Smooth muscle cell (in vitro differentiated cells): ENCODE data around the gene OMP. TPM values are rescaled to one million over a fixed set of nuclear protein-coding genes. Genes with fewer than 3 reads are reported as not detected.

Experiments
- DNase-seq: peaks from one replicate; lab custom pipeline; 2025; ENCODE audit not compliant: unreplicated experiment; lab: John Stamatoyannopoulos, UW
- H2AFZ ChIP-seq: fragments of 200-600 bp; sonication (generic); 2 replicates; pipeline ENCODE4 v1.6.0; 2016; ENCODE audit warnings: antibody characterized with exemption, low read depth, mild to moderate bottlenecking
- H3F3A ChIP-seq: fragments of 200-600 bp; sonication (generic); 2 replicates; pipeline ENCODE4 v1.6.0; 2017; ENCODE audit warnings: antibody characterized with exemption, low read depth
- H3K27ac ChIP-seq: fragments of 200-600 bp; sonication (generic); 2 replicates; pipeline ENCODE4 v1.5.1; 2016; ENCODE audit warnings: low read depth, mild to moderate bottlenecking
- H3K27me3 ChIP-seq: fragments of 200-600 bp; sonication (generic); 2 replicates; pipeline ENCODE4 v1.6.1; 2016; ENCODE audit warnings: low read depth, mild to moderate bottlenecking
- H3K36me3 ChIP-seq: fragments of 200-600 bp; sonication (generic); 2 replicates; pipeline ENCODE4 v1.5.1; 2016; ENCODE audit warnings: low read depth
- H3K4me1 ChIP-seq: fragments of 200-600 bp; sonication (generic); 2 replicates; pipeline ENCODE4 v1.5.1; 2016; ENCODE audit warnings: low read depth
- H3K4me2 ChIP-seq: fragments of 200-600 bp; sonication (generic); 2 replicates; pipeline ENCODE4 v1.6.0; 2016; ENCODE audit warnings: mild to moderate bottlenecking
- H3K4me3 ChIP-seq: fragments of 200-600 bp; sonication (generic); 2 replicates; pipeline ENCODE4 v1.5.1; 2016; ENCODE audit warnings: mild to moderate bottlenecking
- H3K79me2 ChIP-seq: fragments of 200-600 bp; sonication (generic); 2 replicates; pipeline ENCODE4 v1.6.0; 2016; ENCODE audit warnings: low read depth, mild to moderate bottlenecking
- H3K9ac ChIP-seq: fragments of 200-600 bp; sonication (generic); 2 replicates; pipeline ENCODE4 v1.6.0; 2016; ENCODE audit warnings: low read depth
- H3K9me3 ChIP-seq: fragments of 200-600 bp; sonication (generic); replicated peaks from 2 replicates; pipeline ENCODE4 v1.5.1; 2016; ENCODE audit warnings: low read depth
- H4K20me1 ChIP-seq: fragments of 200-600 bp; sonication (generic); 2 replicates; pipeline ENCODE4 v1.6.0; 2016; ENCODE audit warnings: low read depth
- CTCF ChIP-seq: fragments of 200-600 bp; sonication (generic); IDR thresholded peaks from 2 replicates; pipeline ENCODE4 v1.5.1; 2017; ENCODE audit warnings: borderline replicate concordance, mild to moderate bottlenecking, antibody characterized with exemption; ENCODE audit not compliant: insufficient read depth, poor library complexity, severe bottlenecking
- WGBS: methylation state at CpG from one replicate; pipeline ENCODE4 v1.1.7; 2016; ENCODE audit warnings: low lambda C conversion rate; 5-methylcytosine and 5-hydroxymethylcytosine counted together
- polyA plus RNA-seq: library from polyadenylated mRNA; unstranded; fragments of >200 nt; fragmentation: Nextera tagmentation; extraction: Ambion mirVana; gene quantifications from 2 replicates; pipeline ENCODE4 v1.2.1, GENCODE V29; 2016
- total RNA-seq: library from RNA; depleted of rRNA; stranded (reverse); fragments of >200 nt; gene quantifications from 2 replicates; pipeline ENCODE4 v1.2.3, GENCODE V29; 2014

OMP gene
- total and polyA plus RNA-seq, 2 experiments from 2014 or later: not detected

GRCh38 chr11:77123591-77123990, 21.0 kb downstream of the OMP start:
- H3F3A ChIP-seq: no peaks in the 10 kb centered on the region
- no peaks in the 10 kb centered on the region for H3K79me2 ChIP-seq
- H3K4me1 ChIP-seq: no peaks in the 10 kb centered on the region
- no peaks in the 10 kb centered on the region for H3K36me3 ChIP-seq
- 95% methylated on average over 8 of the region's 8 CpGs for WGBS
- no peak overlapping the region for H3K4me3 ChIP-seq
- H2AFZ ChIP-seq: no peak overlapping the region
- H3K4me2 ChIP-seq: no peak overlapping the region
- H4K20me1 ChIP-seq: no peaks in the 10 kb centered on the region
- no peak for DNase-seq
- no peak overlapping the region for H3K27ac ChIP-seq
- no peak overlapping the region for H3K9ac ChIP-seq
- no peaks in the 10 kb centered on the region for H3K27me3 ChIP-seq
- no peaks in the 10 kb centered on the region for H3K9me3 ChIP-seq
- TF ChIP-seq CTCF: no peak

- Histone ChIP-seq H3K4me3 (no peak overlapping the region), H3K4me2 (no peak overlapping the region), H3K36me3 (no peaks in the 10 kb centered on the region), H3K79me2 (no peaks in the 10 kb centered on the region), H3F3A (no peaks in the 10 kb centered on the region), H3K27ac (no peak overlapping the region), H3K9ac (no peak overlapping the region), H3K27me3 (no peaks in the 10 kb centered on the region), H3K4me1 (no peaks in the 10 kb centered on the region), H3K9me3 (no peaks in the 10 kb centered on the region), H2AFZ (no peak overlapping the region), H4K20me1 (no peaks in the 10 kb centered on the region)
- TF ChIP-seq CTCF: no peak
- WGBS: 90% methylated on average over 8 of the region's 8 CpGs
- no peak for DNase-seq
Observed at GRCh38 chr11:77124041-77124440, 21.4 kb downstream of the OMP start.

- Histone ChIP-seq H2AFZ (no peak overlapping the region), H3K27ac (no peak overlapping the region), H3K79me2 (no peaks in the 10 kb centered on the region), H3K4me1 (no peaks in the 10 kb centered on the region), H3K27me3 (no peaks in the 10 kb centered on the region), H3K9ac (no peak overlapping the region), H3K36me3 (no peaks in the 10 kb centered on the region), H4K20me1 (no peaks in the 10 kb centered on the region), H3K4me3 (no peak overlapping the region), H3K4me2 (no peak overlapping the region), H3K9me3 (no peaks in the 10 kb centered on the region), H3F3A (no peaks in the 10 kb centered on the region)
- 94% methylated on average over 6 of the region's 6 CpGs for WGBS
- no peak for DNase-seq
- TF ChIP-seq CTCF: no peak
Observed at GRCh38 chr11:77124488-77124887, 21.8 kb downstream of the OMP start.

GRCh38 chr11:77125191-77125590, 22.6 kb downstream of the OMP start:
- H3K27ac ChIP-seq: no peak overlapping the region
- H3K9me3 ChIP-seq: no peaks in the 10 kb centered on the region
- H2AFZ ChIP-seq: no peak overlapping the region
- DNase-seq: no peak
- H3K36me3 ChIP-seq: no peaks in the 10 kb centered on the region
- H3K27me3 ChIP-seq: no peaks in the 10 kb centered on the region
- no peaks in the 10 kb centered on the region for H3F3A ChIP-seq
- TF ChIP-seq CTCF: no peak
- H3K79me2 ChIP-seq: no peaks in the 10 kb centered on the region
- no peak overlapping the region for H3K9ac ChIP-seq
- H3K4me1 ChIP-seq: no peaks in the 10 kb centered on the region
- no peak overlapping the region for H3K4me3 ChIP-seq
- H4K20me1 ChIP-seq: no peaks in the 10 kb centered on the region
- no peak overlapping the region for H3K4me2 ChIP-seq
- WGBS: 84% methylated on average over 6 of the region's 6 CpGs
